ENCODE measurements around the gene PHYHD1.
A peak's percentile ranks its signal among the peaks of the same experiment; 100 is the strongest.

Gene PHYHD1

GRCh38 chr9:128901822-128902221 is 19.0 kb upstream of the PHYHD1 start:
- DNase-seq: no peak

GRCh38 chr9:128902351-128903078 is 18.3 kb upstream of the PHYHD1 start:
- peak; percentile 89 for DNase-seq

- no peak for DNase-seq
These were observed 17.7 kb upstream of the PHYHD1 start for GRCh38 chr9:128903079-128903461.

- DNase-seq: no peak
These were observed 16.7 kb upstream of the PHYHD1 start for GRCh38 chr9:128903871-128904620.

GRCh38 chr9:128905964-128906363 is 14.8 kb upstream of the PHYHD1 start:
- no peak for DNase-seq

- no peak for DNase-seq
These were observed 14.0 kb upstream of the PHYHD1 start for GRCh38 chr9:128906741-128907140.

GRCh38 chr9:128908372-128908771 is 12.4 kb upstream of the PHYHD1 start:
- DNase-seq: no peak

GRCh38 chr9:128909859-128910258 is 10.9 kb upstream of the PHYHD1 start:
- no peak for DNase-seq

- DNase-seq: no peak
These were observed 9.9 kb upstream of the PHYHD1 start for GRCh38 chr9:128910906-128911305.

- no peak for DNase-seq
These were observed 9.2 kb upstream of the PHYHD1 start for GRCh38 chr9:128911529-128912035.

GRCh38 chr9:128912270-128912853 is 8.4 kb upstream of the PHYHD1 start:
- no peak for DNase-seq

- no peak for DNase-seq
These were observed 7.5 kb upstream of the PHYHD1 start for GRCh38 chr9:128913048-128913900.

- DNase-seq: no peak
These were observed 6.6 kb upstream of the PHYHD1 start for GRCh38 chr9:128913995-128914772.

- no peak for DNase-seq
These were observed 4.6 kb upstream of the PHYHD1 start for GRCh38 chr9:128916204-128916603.

GRCh38 chr9:128916745-128917144 is 4.0 kb upstream of the PHYHD1 start:
- no peak for DNase-seq

- DNase-seq: no peak
These were observed 3.5 kb upstream of the PHYHD1 start for GRCh38 chr9:128917151-128917849.

GRCh38 chr9:128918921-128919320 is 1.9 kb upstream of the PHYHD1 start:
- no peak for DNase-seq

- DNase-seq: no peak
These were observed 1.2 kb upstream of the PHYHD1 start for GRCh38 chr9:128919402-128920089.

- no peak for DNase-seq
These were observed 1.3 kb downstream of the PHYHD1 start for GRCh38 chr9:128921881-128922763.

GRCh38 chr9:128923493-128923883 is 2.7 kb downstream of the PHYHD1 start:
- DNase-seq: no peak
